ENCODE data around the gene GPR3. TPM values are rescaled to one million over a fixed set of nuclear protein-coding genes. Genes with fewer than 3 reads are reported as not detected.
A peak's percentile ranks its signal among the peaks of the same experiment; 100 is the strongest.

The GPR3 gene
- total and polyA plus RNA-seq, 2 of the 8 experiments (the other 6 are each of a cell fraction or from before 2014, with no cell fraction given), result 9.9 to 26.5 TPM

GRCh38 chr1:27429029-27429425 lies 36.6 kb downstream of the GPR3 start:
- no peak overlapping the region; a peak in 1 of 7 replicates for H3K9ac ChIP-seq (replicated peaks in 1 of 4; ENCODE audit: extremely low read depth in 1 of 4, low read depth in 3 of 4, low read length in 3 of 4)
- H3K4me1 ChIP-seq (replicated peaks in 1 of 4; ENCODE audit: control insufficient read depth in 3 of 4, insufficient read depth in 4 of 4, low read length in 3 of 4), result peaks cover 16 to 28% (median 22%) of the 10 kb centered on the region in 4 experiments
- no peaks in the 10 kb centered on the region for H3K9me3 ChIP-seq (ENCODE audit: insufficient read depth in 2 of 2, low read depth in 1 of 2, low read length in 1 of 2)
- no peak overlapping the region for H3K14ac ChIP-seq (ENCODE audit: insufficient read length)
- peak overlapping the region; percentile 38 for H4K91ac ChIP-seq (replicated peaks; ENCODE audit: insufficient read length, low read length)
- H2AFZ ChIP-seq (ENCODE audit: low read length), result no peak overlapping the region
- no peak overlapping the region for H3K23ac ChIP-seq (ENCODE audit: insufficient read length)
- CTCF ChIA-PET (ENCODE audit: partially characterized antibody), result interaction anchor here (0.6 to 37.8 kb wide), 14 partner anchors 10 to 240 kb away, joined by 3 to 863 read pairs (median 4); partner anchors contain the start of gene WASF2
- 0 out of 2 replicates have a peak overlapping the region, but pooled peaks have one; percentile 26 for H3K27ac ChIP-seq (ENCODE audit: low read depth, low read length)
- peak overlapping the region; percentile 44 for H2BK120ac ChIP-seq (replicated peaks; ENCODE audit: low read depth, low read length)
- no peaks in the 10 kb centered on the region for H3K27me3 ChIP-seq (replicated peaks in 1 of 4; ENCODE audit: control insufficient read depth in 3 of 4, extremely low read depth in 1 of 4, insufficient read depth in 3 of 4, low read length in 3 of 4)
- H4K20me1 ChIP-seq (replicated peaks in 1 of 2; ENCODE audit: control insufficient read depth in 1 of 2, insufficient read depth in 2 of 2, low read length in 2 of 2), result peaks cover 0 to 3% of the 10 kb centered on the region in 2 experiments
- H3K23me2 ChIP-seq (ENCODE audit: low read depth, low read length), result no peaks in the 10 kb centered on the region
- H2BK20ac ChIP-seq (ENCODE audit: low read length), result peak overlapping the region; percentile 80; the same call in 1 of the 2 replicates
- H3K4me3 ChIP-seq (ENCODE audit: extremely low read depth in 1 of 4, insufficient read depth in 2 of 4, low read depth in 3 of 4, low read length in 4 of 4), result no peak overlapping the region
- no peak overlapping the region for H4K5ac ChIP-seq (ENCODE audit: insufficient read length, low read depth, low read length)
- H3K79me1 ChIP-seq (ENCODE audit: low read depth, low read length), result peaks cover 11% of the 10 kb centered on the region; the same call in 1 of the 2 replicates
- no peak overlapping the region for H3K56ac ChIP-seq (replicated peaks; ENCODE audit: insufficient read length, low read depth, low read length)
- 0 out of 4 replicates have a peak overlapping the region, but pooled peaks of 1 of the 2 experiments have one; percentile 36 for H3K4me2 ChIP-seq (ENCODE audit: insufficient read depth in 1 of 2, low read depth in 2 of 2, low read length in 2 of 2)
- peaks cover 0 to 13% (median 3%) of the 10 kb centered on the region in 4 experiments; a peak in 2 of 8 replicates for H3K36me3 ChIP-seq (ENCODE audit: control insufficient read depth in 2 of 4, insufficient read depth in 4 of 4, low read length in 3 of 4)
- H3K79me2 ChIP-seq (ENCODE audit: control insufficient read depth in 1 of 2, insufficient read depth in 2 of 2, low read length in 2 of 2), result peaks cover 0 to 35% of the 10 kb centered on the region in 2 experiments; a peak in 2 of 4 replicates
- H4K8ac ChIP-seq (ENCODE audit: extremely low read depth, insufficient read depth, low read length), result no peak overlapping the region
- H2AK5ac ChIP-seq (ENCODE audit: low read depth, low read length), result no peak overlapping the region
- peak overlapping the region; percentile 90; the same call in 1 of the 2 replicates for H2BK5ac ChIP-seq (ENCODE audit: low read depth, low read length)
- POLR2A ChIA-PET (ENCODE audit: partially characterized antibody), result interaction anchor here (0.6 to 3.7 kb wide), 9 partner anchors 8 to 142 kb away, joined by 3 to 23 read pairs (median 4); partner anchors contain the start of gene WASF2
- H3K4ac ChIP-seq (replicated peaks; ENCODE audit: insufficient read length, low read depth, low read length), result peak overlapping the region; percentile 79
- H3K18ac ChIP-seq (ENCODE audit: extremely low read depth, low read length), result peak overlapping the region; percentile 34; the same call in 1 of the 2 replicates
- no peak overlapping the region for H2BK15ac ChIP-seq (ENCODE audit: low read length)
- no peak overlapping the region for H2BK12ac ChIP-seq (ENCODE audit: low read depth, low read length)
- 44% methylated on average over 2 of the region's 2 CpGs; no CpG with 5 or more reads in 1 of the 2 experiments for WGBS, 2 experiments (ENCODE audit: extremely low coverage in 1 of 2, insufficient coverage in 1 of 2, insufficient read length in 1 of 2, insufficient replicate concordance in 2 of 2, low coverage in 1 of 2, low lambda C conversion rate in 2 of 2, missing lambda C conversion rate in 1 of 2)
- FAIRE-seq (no peak), DNase-seq (ENCODE audit: low read depth in 1 of 2, low spot score in 2 of 2) (no peak)
- no peak for TF ChIP-seq KDM4A (IDR thresholded peaks at IDR 0.05; ENCODE audit: low read depth, low read length, severe bottlenecking)

Measured in H1 (cell line).